Sigmoid colon (tissue), 4 donors: ENCODE results near the gene FAM237A.

ENCODE experiments used
- EP300 ChIP-seq, 4 donors: sonication (generic); formaldehyde crosslinking; IDR thresholded peaks; one replicate each; pipeline ENCODE4 v1.6.1; 2017; ENCODE audit warnings: antibody characterized with exemption in 4 of 4
- POLR2A ChIP-seq, 2 donors: fragments of 450-650 bp; IDR thresholded peaks; one replicate each; pipeline ENCODE4 v1.6.1; 2016; ENCODE audit warnings: antibody characterized with exemption in 2 of 2, mild to moderate bottlenecking in 2 of 2, moderate library complexity in 2 of 2
- TF ChIP-seq, protein P1 (sequence below), 4 experiments: fragments of 450-650 bp in 3 of 4; fragments of 200-600 bp in 1 of 4; IDR thresholded peaks; one replicate each; pipeline ENCODE4 v1.5.1; 2016 to 2019; ENCODE audit warnings: antibody characterized with exemption in 4 of 4, mild to moderate bottlenecking in 3 of 4, moderate library complexity in 2 of 4

DNA sequence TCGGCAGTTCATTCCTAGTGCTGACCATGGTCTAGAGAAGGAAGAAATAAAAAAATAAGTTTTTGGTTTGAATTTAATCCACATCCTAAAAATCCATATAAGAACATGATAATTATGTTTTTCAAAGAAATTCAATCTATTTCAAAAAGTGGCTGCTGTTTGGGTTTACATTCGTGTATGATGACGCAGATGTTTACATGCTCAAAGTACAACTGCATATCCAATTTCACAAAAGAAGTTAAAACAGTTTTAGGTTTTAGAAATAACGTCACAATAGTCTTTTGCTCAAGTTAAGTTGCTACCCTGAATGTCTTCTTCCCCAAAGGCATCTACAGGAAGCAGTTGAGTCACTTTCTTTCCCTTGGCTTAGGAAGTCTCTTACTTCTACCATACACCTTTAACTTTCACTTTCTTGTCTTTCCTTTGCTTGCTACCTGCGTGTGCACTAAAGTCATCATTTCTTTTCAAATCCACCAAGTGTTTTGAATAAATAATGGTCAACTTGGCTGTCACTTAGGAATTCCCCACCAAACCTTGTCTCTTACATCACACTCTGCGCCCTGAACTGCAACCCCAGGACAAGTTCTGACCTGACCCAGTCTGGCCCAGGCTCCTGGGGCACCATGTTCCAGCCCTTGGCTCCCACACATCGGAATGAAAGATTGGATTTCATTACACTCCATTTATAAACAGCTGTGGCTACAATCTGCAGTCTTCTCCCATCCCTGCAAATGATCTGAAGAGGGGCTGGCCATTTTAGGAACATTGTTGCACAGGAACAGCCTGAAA lies 28.4 kb downstream of the FAM237A start:
- TF ChIP-seq, protein P1, sequence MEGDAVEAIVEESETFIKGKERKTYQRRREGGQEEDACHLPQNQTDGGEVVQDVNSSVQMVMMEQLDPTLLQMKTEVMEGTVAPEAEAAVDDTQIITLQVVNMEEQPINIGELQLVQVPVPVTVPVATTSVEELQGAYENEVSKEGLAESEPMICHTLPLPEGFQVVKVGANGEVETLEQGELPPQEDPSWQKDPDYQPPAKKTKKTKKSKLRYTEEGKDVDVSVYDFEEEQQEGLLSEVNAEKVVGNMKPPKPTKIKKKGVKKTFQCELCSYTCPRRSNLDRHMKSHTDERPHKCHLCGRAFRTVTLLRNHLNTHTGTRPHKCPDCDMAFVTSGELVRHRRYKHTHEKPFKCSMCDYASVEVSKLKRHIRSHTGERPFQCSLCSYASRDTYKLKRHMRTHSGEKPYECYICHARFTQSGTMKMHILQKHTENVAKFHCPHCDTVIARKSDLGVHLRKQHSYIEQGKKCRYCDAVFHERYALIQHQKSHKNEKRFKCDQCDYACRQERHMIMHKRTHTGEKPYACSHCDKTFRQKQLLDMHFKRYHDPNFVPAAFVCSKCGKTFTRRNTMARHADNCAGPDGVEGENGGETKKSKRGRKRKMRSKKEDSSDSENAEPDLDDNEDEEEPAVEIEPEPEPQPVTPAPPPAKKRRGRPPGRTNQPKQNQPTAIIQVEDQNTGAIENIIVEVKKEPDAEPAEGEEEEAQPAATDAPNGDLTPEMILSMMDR (IDR thresholded peaks at IDR 0.05): no peak
- TF ChIP-seq POLR2A (IDR thresholded peaks at IDR 0.05) (no peak), EP300 (IDR thresholded peaks at IDR 0.05) (no peak)
